ENCODE measurements around the gene INVS.

GRCh38 chr9:100131216-100131615 is 32.2 kb downstream of the INVS start:
- TF ChIP-seq CTCF (IDR thresholded peaks at IDR 0.05) (no peak), POLR2A (IDR thresholded peaks at IDR 0.05) (no peak), POLR2AphosphoS5 (IDR thresholded peaks at IDR 0.05) (no peak), EP300 (IDR thresholded peaks at IDR 0.05; ENCODE audit: low read depth) (no peak)
